ENCODE results near the gene KRT80.
"Not testable (repeated sequence)": the region's sequence is repeated elsewhere in the genome, so short reads cannot be mapped to it uniquely, and the experiment has no call there.

The KRT80 gene

DNA sequence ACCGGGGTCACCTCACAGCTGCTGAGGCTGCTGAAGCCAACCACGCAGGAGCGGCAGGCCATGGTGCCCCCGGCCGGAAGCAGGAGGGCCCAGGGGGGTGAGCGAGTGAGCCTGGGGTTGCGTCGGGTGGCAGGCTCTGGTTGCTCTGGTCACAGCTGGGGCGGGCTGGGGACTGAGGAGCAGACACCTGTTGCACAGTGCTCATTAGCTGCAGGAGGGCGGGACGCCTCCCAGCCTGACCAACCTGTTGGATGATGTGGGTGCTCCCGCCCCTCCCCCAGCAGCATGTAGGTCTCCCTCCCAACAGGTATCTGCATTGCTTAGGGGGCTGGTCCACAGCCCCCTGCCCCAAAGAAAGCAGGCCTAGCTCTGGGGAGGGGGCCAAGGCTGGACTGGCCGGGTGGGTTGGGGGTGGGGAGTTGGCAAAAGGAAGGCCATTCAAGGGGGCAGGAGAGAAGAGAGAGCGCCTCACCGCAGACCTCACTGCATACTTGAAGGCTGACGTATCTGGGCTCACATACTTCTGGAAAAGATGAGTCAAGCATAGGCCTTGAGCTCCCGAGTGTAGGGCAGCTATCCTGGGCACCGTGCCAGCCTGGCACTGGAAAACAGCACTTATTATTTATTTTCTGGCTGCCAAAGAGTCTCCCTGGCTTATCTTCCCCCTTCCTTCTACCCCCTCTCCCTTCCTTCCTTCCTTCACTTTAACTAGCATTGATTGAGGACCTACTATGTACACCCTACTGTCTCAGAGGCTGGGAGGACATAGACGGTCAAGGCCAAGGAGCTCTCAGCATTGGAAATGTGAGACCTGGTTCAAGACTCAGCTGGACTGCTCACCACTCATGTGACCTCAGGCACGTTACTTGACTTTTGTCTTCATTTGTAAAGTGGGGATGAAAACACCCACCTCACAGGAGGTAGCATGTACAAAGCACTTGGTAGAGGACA, at the start of gene KRT80:
Gene KRT80 (minus strand): TSS at position 174 of the 951 bp plus-strand sequence. CDS start 112 bp downstream, at position 62.
- no peak for DNase-seq

GRCh38 chr12:52241205-52241842, 49.5 kb upstream of the KRT80 start:
- DNase-seq, result no peak

- DNase-seq, result not testable (repeated sequence)
Observed at GRCh38 chr12:52240247-52240646, 48.4 kb upstream of the KRT80 start.

DNA sequence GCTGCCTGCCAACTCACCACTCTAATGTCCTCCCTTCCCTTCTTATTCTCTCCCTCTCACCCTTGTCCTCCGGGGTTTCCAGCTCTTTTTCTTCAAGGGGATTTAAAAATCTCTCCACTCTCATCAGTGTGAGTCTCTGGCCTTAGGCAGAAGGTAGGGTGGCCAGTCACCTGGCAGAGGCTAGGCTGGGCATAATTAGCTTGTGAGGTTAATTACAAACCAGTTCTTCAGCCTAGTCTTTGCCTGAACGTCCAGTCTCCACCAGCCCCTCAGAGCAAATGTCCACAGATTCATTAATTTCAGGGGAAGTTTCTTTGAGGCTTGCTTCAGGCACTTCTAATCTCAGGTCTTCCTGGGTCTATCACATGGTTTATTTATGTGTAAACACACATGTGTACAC, 48.0 kb upstream of the KRT80 start:
- no peak for DNase-seq

DNA sequence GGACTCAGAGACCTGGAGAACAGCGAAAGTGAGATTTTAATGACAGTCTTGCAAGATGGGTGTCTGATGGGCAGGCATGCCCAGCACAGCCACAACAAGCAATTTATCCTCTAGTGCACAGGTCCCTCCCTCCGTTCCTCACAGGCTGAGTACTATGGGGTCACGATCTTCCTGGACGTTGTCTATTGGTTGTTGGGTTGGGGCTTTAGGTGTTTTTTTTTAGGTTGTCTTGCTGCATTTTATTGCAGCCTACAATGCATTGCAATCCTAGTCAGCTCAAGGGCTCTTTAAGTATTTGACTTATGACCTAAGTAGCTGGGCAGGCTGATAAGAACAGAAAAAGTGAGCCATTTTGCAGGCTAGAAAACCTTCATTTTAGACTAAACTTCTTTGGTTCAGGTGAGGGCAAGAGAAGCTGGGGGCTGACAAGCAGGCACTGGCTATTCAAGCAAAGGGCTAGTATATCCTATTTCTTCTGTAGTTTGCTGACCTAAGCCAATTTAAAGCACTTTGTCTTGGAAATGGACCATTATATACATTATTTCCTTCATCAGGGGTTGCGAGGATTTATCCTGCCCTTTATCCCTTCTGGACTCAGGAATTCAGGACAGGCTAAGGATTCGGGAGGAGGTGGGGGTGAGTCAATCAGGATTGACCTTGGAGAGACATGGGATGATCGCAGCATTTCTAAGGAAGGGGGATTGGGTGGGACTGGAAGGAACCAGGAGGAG, 47.3 kb upstream of the KRT80 start:
- DNase-seq, result no peak

GRCh38 chr12:52238207-52238840, 46.5 kb upstream of the KRT80 start:
- DNase-seq, result no peak

DNA sequence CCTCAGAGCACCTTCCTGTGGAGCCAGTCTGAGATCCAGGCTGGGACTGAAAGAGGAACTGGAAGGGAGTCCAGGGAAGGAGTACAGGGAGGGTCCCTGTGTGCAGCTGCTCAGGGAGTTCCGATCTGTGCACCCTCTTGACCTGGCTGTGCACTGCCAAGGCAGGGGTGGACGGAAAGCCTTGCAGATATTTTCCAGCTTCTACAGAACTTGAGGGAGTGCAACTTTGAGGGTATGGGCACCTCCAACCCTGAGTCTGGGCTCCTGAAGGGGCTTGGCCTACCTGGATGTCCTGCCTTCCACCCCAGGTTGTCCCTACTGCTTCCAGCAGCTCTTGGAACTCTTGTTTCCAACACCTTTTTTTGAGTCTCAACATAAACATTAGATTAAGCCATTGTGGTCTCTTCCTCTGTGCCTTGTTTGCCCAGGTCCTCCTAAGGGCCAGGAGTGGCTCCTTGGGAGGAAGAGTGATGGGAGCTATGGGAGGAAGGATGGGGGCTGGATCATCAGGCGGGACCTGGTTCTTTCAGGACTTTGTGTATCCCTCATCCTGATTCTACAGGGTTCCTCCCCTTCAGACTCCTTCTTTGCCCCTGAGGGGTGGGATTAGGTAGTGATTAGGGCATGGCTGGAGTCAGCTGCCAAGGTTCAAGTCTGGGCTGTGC, 44.7 kb upstream of the KRT80 start:
- DNase-seq, result no peak

- no peak for DNase-seq
Observed at GRCh38 chr12:52235822-52236361, 44.1 kb upstream of the KRT80 start.

GRCh38 chr12:52235001-52235764, 43.4 kb upstream of the KRT80 start:
- no peak for DNase-seq

DNA sequence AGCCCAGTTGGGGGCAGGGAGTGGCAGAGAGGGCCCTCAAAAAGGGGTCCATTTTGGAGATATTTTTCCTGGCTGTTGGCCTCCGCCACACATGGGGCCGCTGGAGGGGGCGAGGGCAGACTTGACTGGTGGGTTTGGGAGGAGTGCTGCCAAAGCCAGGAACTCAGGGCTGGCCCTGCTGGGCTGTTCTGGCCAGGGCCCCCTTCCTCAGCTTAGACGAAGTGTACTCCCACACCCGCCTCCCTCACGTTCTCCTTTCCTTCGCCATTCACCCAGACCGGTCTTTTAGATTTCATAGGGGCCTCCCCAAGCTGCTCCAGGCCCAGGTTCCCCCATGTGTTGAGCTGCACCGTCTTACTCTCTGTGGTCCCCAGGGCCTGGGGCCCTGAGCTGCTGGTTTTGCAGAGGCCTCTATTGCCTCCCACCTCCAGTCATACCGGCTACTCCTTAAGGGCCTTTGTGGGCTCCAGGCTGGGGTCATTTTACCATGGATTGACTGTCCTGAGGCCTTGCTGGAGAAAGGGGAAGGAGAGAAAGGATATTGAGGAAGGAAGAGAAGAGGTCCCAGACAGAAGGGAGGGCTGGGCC, 42.5 kb upstream of the KRT80 start:
- no peak for DNase-seq

DNA sequence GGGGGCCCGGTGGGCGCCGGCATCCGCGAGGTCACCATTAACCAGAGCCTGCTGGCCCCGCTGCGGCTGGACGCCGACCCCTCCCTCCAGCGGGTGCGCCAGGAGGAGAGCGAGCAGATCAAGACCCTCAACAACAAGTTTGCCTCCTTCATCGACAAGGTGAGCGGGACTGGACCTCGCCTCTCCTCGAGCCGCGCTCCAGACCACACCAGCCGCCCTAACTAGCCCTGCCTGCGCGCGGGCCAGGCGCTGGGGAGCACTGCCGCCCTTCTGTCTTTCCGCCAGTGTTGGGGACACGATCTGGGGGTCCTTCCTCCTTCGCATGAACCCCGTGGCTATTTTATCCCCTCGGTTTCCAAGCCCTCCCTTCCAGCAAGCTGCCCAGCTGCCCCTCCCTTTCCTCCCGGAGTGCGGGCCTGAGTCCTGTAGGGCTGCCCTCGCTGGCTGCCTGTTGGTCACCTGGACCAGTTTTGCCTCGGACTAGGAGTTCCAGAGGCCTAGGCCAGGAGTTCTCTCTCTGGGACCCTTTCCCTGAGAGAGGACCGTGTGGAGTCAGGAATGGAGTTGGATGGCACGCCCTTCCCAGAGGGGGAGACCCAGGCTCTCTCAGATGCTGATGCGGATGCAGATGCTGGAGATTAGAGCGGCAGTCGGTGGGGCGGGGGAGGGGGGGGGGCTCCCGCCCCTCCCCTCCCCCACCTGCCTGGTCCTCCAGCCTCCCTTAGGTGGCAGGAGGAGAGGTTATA, 41.8 kb upstream of the KRT80 start:
- DNase-seq, result no peak

DNA sequence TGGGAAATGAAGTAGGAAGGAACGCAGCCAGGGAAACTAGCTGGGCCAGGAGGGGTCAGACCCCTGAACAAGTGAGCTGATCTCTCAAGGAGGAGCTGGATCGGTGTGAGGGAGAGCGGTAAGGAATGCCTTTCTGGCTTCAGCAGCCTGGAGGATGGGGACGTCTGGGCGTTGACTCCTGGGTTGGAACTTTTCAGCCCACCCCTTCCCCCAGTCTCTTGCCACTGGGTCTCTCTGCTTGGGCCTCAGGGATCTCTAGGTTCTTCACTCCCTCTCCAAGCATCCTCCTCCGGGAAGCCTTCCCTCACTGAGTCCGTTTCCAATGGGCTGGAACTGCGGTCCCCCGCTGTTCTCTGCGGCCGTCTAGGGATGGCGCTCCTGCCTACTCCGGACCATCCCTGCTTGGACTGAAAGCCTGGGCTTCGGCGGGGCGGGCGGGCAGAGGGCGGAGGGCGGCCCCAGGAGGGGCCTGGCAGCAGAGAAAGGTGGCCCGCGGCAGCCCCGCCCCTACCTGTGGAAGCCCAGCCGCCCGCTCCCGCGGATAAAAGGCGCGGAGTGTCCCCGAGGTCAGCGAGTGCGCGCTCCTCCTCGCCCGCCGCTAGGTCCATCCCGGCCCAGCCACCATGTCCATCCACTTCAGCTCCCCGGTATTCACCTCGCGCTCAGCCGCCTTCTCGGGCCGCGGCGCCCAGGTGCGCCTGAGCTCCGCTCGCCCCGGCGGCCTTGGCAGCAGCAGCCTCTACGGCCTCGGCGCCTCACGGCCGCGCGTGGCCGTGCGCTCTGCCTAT, 41.1 kb upstream of the KRT80 start, which contains the start of gene KRT7:
Gene KRT7 (plus strand): TSS at position 570 of the 788 bp plus-strand sequence. CDS start 54 bp downstream, at position 624.
- DNase-seq, result no peak

- no peak for DNase-seq
Observed at GRCh38 chr12:52232203-52232673, 40.4 kb upstream of the KRT80 start.

DNA sequence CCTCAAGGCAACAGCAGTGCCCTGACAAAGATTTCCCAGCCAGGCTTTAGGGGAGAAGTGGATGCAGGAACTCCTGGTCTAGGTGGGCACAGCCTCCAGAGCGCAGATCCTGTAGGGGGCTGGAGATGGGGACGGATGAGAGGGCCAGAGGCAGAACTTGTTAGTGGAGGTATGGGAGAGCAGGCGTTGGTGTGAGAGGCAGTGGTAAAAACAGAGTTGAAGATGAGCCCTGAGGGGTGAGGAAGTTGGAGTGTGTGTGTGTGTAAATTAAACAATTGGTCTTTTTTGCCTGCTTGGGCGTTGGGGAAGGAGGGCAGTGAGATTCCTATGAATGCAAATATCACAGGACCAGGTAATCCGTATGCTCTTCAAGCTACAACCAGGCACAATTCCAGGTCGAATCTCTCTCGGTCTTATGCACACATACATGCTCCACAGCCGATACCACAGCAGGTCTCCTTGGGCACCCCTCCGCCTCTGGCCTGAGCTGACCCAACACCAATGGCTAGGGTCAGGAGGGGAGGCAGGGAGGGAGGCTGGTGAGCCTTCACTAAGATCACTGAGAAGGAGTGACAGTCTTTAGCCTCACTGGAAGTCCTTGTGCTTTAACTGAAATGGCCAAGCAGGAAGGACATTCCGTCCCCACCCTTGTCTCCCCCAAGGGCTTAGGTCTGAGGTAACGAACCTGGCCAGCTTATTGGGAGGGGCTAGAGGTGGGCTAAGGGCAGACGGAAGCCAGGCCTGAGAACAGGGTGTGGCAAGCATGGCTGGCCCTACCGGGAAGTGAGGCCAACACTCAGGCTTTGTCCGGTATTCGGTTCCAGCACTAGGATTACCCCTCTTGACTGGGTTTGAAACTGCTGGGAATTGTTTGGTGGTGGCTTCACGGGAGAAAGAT, 39.7 kb upstream of the KRT80 start:
- no peak for DNase-seq

GRCh38 chr12:52230364-52231281, 38.8 kb upstream of the KRT80 start:
- no peak for DNase-seq

- DNase-seq, result no peak
Observed at GRCh38 chr12:52229836-52230343, 38.1 kb upstream of the KRT80 start.

- no peak for DNase-seq
Observed at GRCh38 chr12:52228931-52229330, 37.1 kb upstream of the KRT80 start.
